GM19324 (cell line): ENCODE results near the gene TMSB4X.
A peak's percentile ranks its signal among the peaks of the same experiment; 100 is the strongest.
"Not testable (repeated sequence)": the region's sequence is repeated elsewhere in the genome, so short reads cannot be mapped to it uniquely, and the experiment has no call there.

Experiments used
- ATAC-seq: cut with Tn5 transposase; IDR thresholded peaks from one replicate; pipeline ENCODE4 v1.9.1; 2021; ENCODE audit warnings: mild to moderate bottlenecking, moderate library complexity; ENCODE audit not compliant: unreplicated experiment, low FRiP score

Gene TMSB4X

DNA sequence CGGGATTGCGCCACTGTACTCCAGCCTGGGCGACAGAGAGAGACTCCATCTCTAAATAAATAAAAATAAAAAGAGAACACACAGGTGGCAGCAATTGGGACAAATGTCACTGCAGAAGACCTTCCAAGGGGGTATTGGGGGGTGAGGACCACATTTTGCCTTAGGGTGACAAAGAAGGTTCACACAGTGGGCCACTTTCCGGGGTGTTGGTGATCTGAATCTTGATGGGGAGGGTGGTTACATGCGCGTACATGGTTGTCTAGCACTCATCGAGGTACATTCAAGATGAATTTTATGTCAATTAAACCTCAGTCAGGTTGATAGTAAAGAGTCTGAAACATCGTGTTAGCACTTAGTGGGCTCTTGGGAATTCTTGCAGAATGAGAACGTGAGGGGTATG, 20.5 kb upstream of the TMSB4X start:
- ATAC-seq = no peak

DNA sequence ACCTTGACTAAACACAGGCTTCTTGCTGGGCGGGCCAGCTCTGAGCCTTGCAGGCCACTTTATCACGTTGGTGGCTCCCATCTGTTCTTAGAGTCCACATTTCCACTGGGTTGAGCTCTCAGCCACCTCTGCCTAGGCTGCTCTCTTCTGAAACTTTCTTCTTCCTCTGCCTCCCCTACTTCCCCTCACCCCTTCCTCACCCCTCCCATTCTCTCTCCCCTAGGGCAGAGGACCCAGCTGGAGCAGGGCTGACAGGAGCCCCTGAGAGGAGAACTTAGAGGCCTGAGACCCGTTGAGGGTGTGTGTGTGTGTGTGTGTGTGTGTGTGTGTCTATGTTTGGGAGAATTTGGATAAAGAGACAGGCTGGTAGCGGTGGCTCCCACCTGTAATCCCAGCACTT, 19.9 kb upstream of the TMSB4X start:
- no peak for ATAC-seq

DNA sequence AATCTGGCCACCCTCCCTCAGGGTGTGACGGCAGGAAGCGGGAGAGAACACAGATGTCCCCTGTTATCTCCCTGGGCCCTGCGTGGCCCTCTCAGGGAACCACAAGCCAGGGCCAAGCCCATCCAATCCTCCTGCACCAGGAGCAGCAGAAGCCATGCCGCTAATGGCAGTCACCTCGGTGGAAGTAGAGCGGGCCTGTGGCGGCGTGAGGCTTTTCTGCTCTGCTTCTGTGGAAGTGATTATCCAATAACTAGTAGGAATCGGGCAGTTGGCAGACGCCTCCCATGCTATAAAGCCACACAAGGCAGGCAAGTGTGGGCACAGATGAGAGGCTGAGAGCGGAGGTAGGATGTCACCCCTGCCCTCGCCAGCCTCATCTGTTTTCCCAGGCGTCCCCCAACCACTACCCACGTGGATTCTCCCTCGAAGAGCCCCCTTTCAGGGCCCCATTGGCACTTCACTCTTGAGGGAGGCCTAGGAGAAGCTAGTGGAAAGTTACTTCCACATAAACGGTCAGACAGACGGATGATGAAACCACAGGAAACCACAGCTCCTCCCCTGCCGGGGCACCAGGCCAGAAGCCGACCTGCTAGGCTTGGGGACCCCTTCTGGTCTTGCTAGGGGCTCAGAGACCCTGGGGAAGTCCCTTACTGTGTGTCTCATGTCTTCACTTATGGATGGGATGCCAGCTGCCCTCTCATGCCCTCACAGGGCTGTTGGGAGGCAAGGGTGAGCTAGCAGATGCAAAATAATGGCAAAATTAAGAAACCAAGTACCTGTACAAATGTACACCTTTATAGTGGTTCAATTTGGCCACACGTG, 18.8 kb upstream of the TMSB4X start:
- peak; percentile 46 for ATAC-seq

DNA sequence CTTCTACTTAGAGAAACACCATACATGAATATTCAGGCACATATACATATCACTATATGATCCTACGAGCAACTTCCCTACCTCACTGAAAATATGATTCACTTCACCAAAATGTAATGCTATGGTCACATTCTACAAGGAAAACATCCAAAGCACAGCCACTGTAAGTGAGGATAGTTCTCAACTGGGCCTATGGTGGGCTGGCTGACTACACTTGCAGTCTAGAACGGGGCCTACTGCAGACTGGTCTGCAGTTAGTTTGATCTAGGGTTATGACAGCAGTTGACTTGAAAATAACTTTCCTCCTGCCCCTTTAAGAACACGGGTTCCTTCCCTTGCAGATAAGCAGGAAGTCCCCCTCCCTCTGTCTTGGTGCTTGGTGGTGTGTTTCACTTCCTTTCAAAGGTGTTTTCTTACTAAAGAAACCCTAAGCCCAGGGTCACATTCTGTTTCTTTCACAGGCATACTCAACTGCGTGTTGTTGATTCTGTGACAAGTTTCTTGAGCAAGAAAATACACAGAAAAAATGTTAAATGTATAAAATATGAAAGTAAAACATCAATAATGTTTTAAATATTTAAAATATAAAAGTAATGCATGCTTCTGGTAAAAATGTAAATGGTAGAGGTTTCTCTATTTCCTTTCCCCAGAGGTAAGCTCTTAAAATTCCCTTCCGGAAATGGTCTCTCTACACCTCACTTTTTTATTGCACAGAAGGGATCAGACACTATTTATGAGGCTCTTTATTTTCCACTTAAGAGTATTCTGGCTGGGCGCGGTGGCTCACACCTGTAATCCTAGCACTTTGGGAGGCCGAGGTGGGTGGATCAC, 18.0 kb upstream of the TMSB4X start:
- peak; percentile 73 for ATAC-seq

DNA sequence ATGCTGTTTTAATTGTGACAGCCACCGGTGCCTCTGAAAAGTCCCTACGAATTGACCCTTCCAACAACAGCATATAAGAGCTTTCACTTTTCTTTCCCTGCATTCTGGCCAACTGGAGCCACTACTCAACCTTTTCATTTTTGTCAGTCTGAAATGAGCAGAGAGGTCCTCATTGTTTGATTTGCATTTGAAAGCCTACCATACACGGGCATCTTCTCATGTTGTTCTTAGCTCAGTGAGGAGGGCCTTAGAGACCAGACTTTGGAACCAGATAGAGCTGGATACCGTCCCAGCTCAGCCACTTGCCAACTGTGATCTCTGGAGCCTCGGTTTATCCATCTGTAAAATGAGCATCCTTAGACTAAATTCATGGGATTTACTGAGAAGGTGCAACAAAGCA, 16.9 kb upstream of the TMSB4X start:
- ATAC-seq = no peak

DNA sequence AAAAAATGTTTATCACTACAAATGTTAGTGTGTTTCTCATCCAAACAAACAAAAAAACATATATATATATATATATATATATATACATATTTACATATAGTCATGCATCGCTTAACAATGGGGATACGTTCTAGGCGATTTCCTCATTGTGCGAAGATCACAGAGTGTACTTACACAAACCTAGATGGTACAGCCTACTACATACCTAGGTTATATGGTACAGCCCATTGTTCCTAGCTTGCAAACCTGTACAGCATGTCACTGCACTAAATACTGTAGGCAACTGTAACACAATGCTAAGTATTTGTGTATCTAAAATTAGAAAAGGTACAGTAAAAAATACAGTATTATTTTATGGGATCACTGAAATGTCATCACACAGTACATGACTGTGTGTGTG, 16.4 kb upstream of the TMSB4X start:
- ATAC-seq = no peak

DNA sequence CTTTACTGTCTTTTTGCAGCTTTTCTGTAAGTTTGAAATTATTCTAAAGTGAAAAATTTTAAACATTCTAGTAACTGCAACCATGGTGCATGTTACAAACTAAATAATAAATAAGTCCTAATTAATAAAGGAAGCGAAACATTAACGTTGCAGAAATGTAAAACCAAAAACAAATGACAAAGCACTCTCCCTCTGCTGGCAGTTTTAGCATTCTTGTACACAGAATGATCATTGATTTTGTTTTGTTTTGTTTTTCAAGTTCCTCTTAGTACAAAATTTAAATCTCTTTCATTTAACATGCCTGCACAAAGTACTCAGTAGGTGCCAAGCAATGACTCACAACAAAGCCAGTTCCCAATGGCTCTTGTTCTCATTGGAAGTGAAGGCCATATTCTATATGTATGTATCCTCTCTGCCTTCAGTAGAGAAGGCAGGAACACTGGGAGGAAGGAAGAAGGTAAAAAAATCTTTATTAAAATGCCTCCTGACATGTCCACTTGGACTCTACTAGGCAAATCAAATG, 13.7 kb upstream of the TMSB4X start:
- no peak for ATAC-seq

DNA sequence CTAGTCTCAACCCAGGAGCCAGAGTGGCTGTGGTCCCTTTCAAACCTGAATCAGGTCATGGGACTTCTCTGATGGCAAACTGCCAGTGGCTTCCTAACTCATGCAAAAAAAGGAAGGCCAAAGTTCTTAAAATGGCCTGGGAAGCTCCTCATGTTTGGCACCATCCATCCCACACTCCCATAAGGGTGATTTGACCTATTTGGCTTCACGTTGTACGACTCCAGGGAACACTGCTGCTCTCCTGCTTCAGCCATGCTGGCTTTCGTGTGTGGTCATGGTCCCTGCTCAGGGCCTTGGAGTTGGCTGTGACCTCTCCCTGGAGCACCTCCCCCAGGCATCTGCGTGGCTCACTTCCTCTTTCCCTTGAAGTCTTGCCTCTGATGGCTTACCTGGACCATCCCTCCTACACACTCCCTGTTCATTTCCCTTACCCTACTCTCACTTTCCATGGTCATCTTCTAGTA, 12.8 kb upstream of the TMSB4X start:
- ATAC-seq = no peak

DNA sequence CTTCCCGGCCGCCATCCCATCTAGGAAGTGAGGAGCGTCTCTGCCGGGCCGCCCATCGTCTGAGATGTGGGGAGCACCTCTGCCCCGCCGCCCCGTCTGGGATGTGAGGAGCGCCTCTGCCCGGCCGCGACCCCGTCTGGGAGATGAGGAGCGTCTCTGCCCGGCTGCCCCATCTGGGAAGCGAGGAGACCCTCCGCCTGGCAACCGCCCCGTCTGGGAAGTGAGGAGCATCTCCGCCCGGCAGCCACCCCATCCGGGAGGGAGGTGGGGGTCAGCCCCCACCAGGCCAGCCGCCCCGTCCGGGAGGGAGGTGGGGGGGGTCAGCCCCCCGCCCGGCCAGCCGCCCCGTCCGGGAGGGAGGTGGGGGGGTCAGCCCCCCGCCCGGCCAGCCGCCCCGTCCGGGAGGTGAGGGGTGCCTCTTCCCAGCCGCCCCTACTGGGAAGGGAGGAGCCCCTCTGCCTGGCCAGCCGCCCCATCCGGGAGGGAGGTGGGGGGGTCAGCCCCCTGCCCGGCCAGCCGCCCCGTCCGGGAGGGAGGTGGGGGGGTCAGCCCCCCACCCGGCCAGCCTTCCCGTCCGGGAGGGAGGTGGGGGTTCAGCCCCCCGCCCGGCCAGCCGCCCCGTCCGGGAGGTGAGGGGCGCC, 11.6 kb upstream of the TMSB4X start:
- not testable (repeated sequence) for ATAC-seq

DNA sequence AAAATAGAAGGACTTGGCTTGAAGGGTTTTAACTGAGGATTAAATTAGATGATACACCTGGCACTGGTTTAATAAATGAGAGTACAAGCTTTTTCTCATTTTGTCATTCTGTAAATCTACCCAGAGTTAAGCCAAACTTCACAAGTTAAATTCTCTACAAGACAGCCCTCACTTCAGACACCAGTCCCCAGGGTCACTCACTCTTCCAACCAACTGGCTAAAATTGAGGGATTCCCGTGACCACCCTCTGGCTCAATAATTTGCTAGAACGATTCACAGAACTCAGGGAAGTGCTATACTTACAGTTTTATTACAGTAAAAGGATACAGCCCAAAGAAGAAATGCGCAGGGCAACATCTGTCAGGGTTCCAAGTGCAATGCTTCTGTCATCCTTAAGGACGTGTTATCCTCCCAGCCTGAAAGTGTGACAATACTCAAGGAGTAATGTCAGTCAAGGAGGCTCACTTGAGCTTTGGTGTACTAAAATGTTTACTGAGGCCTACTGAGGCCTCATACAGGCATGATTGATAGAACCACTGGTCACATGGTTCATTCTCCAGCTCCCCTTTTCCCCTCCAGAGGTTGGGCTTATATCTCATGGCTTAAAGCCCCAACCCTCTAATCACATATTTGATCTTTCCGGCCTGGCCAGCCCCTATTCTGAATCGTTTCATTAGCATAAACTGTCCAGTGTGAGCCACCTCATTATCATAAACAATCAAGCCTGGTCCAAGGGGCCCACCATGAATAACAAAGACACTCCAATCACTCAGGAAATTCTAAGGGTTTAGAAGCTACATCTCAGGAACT, 9.6 kb upstream of the TMSB4X start:
- ATAC-seq = no peak

DNA sequence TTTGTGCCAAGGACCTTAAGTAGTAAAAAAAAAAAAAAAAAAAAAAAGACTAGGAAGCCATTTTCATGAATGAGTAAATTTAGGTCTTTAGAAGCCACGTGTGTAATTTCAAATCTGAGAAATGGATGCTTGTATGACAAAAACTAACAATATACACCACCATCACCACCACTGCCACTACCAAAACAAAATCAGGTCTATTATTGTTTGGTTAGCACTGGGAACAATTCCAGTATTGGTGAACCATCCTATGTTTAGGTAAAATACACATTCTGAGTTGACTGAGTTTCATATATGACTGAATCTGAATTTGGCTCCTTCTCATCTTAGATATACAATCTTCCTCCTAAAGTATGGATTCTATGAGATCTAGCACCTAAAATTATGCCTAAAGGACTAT, 8.8 kb upstream of the TMSB4X start:
- ATAC-seq = no peak

DNA sequence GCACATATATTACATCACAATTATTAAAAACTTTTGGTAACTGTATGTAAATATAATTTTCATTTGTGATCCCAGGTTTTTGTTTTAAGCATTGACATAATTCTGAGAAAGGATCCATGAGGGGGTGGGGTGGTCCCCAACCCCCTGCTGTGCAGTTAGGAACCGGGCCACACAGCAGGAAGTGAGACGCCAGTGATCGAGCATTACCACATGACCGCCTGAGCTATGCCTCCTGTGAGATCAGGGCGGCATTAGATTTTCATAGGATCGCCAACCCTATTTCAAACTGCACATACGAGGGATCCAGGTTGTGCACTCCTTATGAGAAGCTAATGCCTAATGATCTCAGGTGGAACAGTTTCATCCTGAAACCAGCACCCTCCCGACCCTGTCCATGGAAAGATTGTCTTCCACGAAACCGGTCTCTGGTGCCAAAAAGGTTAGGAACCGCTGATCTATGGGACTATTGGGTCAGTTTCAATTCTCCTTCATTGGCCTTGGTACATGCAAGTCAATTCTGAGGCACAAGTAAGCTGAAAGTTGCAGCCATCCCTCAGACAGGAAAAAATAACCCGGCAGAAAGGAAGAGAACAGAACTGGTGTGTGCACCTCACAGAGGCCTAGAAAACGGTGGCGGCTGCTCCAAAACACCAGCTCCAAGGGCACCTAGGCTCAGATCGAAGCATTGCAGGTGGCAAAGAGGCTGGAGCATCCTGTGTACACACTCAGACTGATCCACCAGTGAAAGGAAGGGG, 7.0 kb upstream of the TMSB4X start:
- ATAC-seq = no peak

DNA sequence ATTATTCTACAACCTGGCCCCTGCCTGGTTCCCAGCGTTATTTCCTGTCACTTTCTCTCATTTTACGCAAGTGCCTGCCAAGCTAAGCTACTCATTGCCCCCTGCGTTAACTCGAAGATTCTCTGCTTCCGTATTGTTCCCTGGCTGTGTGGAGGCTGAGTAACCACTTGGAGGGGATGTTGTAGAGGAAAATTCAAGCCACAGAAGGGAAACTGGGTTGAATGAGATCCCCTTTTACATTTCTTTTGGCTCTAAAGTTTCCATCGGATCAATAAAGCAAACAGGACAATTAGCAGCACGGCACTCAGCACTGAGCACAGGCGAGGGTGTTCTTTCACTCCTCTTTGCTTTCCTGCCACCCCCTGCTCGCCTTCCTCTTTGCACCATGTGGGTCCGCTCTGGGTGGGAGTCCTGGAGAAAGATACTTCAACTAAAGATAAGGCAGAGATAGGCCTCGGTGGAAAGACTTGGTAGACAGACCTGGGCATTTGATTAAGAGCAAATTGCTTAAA, 4.2 kb upstream of the TMSB4X start:
- no peak for ATAC-seq

DNA sequence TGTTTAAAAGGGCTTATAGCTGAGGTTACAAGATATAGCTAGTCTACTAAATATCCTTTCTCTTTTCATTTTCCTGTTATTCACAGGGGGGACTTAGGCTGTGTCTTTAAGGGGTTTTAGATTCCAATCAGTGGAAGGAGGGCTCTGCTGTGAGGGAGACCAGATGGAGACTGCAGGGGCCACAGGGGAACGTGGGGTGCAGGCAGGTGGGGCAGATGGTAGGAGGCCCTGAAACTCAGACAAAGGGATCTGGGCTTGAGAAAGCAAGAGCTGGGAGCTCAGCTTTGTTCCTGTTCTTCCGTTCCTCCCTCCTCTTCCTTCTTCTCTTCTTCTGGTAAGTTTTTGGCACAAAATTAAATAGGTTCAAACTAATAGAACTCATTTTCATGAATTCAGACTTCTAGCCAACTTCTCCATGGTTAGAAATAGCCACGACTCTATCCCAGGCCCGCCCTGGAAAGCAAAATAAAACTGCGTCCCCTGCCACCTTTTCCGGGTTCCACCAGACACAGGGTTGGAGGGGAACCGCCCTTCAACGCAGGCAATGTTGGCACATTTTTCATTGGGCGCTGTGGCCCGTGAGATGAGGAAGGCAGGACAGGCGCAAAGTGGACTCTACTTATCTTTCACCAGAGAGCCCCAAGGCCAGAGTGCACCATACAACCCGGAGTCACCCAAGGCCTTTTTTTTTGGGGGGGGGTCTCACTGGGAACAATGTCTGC, 3.5 kb upstream of the TMSB4X start:
- no peak for ATAC-seq

DNA sequence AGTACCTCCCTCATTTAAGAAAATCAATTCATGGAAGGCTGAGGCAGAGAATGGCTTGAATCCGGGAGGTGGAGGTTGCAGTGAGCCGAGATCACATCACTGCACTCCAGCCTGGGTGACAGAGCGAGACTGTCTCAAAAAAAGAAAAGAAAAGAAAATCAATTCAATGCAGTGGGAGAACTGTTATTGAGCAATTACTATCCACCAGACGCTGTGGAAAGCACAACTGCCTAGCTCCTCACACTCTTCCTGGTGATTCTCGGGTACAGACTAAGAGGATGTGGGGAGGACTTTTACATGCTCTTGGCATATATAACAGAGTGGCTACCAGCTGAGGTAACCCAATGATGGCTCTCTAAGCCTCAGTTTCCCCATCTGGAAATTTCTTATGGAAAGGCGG, 2.7 kb upstream of the TMSB4X start:
- no peak for ATAC-seq

DNA sequence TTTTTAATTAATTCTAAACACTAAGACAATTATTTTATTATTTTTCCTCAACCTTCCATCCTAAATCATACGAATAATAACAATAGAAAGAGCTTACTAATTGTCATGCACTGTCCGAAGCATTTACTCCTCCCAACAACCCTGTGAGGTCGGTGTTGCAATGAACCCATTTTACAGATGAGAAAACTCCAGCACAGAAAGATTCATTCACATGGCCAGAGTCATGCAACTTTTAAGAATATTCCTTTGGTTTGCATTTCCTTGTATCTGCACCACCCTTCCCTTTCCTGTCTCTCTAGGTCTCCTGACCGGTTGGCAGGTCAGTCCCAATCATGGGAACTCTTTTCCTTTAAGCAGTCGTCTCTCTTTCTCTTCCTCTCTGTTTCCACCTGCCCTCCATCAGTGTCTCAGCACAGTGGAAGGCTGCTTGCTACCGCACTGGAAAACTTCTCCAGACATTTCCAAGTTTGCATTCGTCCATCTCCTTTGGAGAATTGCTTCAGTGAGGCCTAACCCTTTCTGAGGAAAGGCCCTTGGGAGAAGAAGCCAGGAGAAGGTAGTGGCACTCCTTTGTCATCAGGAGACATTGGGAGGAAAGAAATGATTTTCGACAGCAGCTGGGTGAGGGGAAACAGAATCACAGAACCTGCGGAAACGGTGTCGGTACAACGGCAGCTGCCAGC, 1.9 kb upstream of the TMSB4X start:
- no peak for ATAC-seq

DNA sequence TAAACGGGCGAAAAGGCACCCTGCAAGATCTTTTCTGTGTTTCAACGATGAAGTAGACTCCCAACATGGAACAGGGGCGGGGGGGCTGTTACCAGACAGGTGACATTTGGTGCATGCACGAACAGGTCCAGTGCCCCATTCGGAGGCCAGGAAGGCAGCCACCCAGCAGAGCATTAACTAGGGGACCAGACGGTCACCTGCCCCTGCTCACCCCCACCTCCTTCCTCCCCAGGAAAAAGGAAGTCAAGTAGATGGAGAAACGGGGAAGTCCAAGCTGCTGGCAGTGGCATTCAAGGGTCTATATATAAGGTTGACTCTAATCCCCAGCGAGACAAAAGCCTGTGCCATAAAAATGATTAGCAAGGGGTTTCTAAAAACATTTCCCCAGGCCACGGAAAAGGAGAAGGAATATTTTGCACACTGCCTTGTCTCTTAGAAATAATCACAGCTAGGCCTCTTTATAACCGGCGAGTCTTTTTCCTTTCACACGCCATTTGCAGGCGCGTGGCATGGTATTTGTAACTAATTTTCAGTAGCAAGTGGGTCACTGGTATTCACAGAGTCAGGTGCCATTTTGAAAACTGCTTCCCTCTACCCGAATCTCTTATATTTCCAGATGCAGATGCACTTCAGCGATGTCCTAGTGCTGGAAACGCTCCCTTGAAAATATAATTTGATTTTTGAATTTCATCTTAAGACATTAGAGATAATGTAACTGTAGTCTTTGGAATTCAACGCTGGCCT, 1.2 kb upstream of the TMSB4X start:
- ATAC-seq = no peak
